Stimulated activated CD4-positive, alpha-beta T cell treated with anti-CD3 and anti-CD28 coated beads, Interleukin-4, amount 100 ng/mL, for 4 hours (primary cell): Measurements from ENCODE around the gene PHGDH.
"Not testable (repeated sequence)": the region's sequence is repeated elsewhere in the genome, so short reads cannot be mapped to it uniquely, and the experiment has no call there.

Experiments
- DNase-seq, 2 experiments: peaks; one replicate each; pipeline ENCODE4 v3.0.0-alpha.2; 2020

The PHGDH gene

DNA sequence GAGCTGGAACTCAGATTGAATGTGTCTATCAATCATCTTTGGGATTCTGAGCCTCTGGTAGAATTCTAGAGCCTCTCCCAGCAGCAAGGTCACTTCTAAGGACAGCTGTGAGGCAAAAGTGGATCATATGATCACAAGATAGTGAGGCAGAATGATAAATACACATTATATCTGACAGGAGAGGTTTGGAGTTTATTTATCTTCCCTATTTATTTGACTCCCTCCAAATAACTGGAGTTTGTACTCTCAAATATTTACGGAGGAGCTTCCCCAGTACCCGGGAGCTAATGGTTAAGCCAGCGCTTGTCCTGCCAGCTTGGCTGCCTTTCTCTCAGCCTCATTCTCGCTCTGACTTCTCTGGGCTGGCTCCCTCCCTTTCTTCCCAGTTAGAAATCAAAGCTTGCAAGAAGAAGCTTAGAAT lies 54.6 kb downstream of the PHGDH start:
- DNase-seq: no peak

- no peak for DNase-seq
These were observed 55.8 kb downstream of the PHGDH start for GRCh38 chr1:119767486-119767885.

DNA sequence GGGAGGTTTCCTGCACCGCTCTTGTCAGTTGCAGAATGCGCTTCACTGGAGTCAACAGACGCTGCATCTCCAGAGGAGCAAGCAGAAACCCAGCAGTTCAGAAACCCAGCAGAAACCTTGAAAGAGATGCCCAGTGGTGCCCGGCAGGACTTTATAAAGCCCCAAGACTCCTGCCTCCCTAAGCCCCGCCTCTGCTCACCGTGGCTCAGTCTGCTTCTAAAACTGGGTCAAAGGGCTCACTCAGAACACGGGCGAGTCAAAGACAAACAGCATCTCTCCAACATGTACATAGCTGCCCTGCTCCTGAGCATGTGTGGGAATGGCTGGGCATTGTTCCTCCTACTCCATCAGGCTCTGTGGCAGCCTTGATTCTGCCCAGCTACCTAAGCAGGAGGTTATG lies 57.0 kb downstream of the PHGDH start, which contains the start of gene HMGCS2:
HMGCS2 (minus strand) TSS at position 128 of the 400 bp plus-strand sequence; CDS start at position 67, 61 bp downstream.
- no peak for DNase-seq

DNA sequence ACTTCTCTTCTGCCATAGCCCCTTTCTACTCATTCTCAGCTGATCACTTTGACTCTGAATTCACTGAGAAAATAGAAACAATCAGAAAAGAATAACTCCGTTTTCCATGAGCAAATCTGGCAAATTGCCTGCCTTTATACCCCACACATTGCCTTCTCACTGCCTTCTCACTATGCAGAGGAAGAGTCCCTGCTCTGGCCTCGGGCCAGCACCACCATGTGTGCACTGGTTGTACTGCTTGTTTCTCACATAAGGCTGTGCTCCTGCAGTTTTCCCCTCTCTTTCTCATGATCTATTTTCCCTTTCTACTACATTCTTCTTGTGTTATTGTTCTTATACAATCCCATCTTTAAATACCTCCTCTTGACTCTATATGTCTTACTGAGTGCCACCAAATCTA lies 59.3 kb downstream of the PHGDH start:
- DNase-seq: no peak

DNA sequence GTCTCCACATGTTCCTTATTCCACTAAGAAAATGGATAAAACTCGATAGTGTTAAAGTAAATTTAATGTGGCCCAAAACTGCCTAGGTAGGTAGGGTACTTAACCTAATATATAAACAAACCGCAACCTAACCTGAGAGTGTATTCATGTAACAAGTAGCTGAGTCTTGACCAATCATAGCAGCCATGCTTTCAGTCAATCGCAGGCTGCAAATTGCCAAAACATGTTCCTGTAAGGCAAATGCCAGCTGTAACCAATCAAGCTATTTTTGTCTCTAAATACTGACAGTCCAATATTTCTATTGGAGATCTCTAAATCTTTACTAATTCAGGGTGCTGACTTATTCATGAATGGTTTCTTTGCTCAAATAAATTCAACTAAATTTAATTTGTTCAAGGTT lies 60.0 kb downstream of the PHGDH start:
- no peak for DNase-seq

DNA sequence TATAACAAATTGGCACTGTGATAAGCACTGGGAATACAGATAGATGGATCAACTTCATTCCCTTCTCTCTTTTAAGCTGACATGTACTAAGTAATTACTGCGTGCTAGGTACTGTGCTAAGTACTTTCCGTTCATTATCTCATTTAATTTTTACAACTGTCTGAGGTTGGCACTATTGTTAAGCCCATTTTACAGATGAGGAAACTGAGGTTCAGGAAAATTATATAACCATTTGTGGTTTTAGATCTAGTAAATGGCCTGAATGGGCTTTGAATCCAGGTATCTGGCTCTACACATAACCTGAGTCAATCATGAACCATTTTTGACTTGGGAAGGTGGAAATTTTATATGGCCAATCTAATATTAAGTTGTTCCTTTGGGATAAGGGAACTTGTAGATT lies 60.6 kb downstream of the PHGDH start:
- DNase-seq: no peak

DNA sequence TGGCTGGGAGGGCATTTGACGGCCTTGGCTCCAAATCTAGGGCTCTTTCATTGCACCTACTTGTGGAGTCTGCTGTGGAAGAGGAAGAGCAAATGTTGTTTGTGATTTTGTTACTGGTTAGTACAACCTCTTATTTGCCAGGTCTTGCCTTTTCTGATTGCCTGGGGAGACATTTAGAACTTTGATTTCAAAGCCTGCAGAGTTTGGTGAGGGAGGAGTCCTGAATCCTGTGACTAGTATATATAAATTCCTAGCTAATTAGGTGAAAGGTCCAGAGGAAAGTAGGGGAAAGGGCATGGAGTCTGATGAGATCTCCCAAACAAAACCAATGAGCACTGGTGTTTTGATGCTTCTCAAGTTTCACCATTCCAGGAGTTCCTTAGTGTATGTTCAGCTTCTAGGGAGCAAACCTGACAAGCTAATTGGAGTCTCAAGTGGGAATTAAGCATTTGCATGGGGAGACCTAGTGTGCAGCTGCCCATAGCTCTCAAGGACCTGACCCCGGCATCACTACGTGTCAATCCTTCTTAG lies 62.0 kb downstream of the PHGDH start:
- DNase-seq: no peak

DNA sequence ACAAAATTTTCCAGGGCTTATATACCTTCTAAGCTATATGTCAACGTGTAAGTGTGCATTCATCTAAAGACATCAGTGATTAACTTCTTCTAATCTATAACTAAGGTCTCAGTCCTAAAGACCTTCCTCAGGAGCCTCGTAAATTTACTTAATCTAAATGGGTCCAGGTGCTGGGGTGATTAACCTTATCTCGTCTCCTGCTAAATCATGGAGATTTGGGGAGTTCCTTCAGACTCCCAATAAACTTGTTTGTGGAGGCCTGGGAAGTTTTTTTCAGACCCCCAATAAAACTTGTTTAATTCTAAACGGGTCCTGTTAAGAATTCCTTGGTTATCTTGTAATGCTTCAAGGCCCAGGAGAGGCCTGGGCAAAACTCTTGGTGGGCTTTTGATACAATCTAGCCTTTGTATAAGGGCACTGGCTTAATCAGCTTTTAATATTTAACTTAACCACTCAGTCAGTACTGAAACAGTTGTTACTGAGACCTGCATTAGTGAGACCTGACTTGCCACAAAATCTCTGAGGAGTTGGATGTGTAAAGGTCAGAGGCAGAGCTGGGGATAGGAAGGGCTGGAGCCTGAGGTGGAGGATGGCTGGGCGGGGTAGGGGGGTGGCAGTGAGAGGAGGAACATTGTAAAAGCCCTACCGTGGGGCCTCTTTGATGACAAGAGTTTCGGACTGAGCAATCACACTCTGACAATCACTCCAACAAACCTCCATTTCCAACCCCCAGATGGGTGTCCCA lies 63.2 kb downstream of the PHGDH start:
- no peak for DNase-seq

DNA sequence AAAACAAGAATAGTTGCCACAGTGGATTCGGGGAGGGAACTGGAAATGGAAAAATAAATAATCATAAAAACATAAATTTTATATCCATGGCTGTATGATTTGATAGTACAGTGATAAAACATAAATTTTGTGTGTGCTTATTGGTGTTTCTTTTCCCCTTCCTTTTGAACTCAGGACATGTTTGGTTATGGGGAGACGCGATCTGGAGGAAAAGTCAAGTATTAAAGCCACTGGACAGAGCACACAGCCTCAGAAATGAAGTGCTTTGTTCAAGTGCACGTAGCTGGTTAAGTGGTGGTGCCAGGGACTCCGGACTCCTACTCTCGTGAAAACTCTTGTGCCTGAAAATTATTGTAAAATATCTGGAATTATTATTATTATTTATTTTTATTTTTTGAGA lies 66.6 kb downstream of the PHGDH start:
- no peak for DNase-seq

DNA sequence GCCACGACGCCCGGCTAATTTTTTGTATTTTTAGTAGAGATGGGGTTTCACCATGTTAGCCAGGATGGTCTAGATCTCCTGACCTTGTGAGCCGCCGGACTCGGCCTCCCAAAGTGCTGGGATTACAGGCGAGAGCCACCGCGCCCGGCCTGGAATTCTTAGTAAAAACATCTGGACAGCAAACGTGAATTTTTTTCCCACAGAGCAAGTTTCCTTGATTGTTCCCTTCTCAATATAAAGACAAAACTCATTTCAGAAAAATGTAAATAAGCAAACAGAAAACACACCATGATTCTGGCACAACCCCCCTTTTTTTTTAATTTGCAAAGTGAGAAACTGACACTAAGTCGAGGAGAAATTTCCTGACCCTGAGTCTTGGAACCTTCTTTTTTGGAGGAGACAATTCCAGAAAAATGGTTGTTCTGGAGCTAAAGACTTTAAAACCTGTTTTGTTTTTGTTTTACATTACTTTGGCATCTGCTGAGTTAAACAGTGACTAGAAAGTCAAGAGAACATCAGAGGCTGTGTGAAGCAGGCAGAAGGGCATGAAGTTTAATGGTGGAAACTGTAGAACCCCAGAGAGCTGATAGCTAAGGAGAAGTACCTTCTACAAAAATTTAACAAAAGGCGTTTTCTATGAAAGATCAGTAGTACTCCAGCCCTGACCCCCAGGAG lies 67.3 kb downstream of the PHGDH start:
- DNase-seq: no peak

DNA sequence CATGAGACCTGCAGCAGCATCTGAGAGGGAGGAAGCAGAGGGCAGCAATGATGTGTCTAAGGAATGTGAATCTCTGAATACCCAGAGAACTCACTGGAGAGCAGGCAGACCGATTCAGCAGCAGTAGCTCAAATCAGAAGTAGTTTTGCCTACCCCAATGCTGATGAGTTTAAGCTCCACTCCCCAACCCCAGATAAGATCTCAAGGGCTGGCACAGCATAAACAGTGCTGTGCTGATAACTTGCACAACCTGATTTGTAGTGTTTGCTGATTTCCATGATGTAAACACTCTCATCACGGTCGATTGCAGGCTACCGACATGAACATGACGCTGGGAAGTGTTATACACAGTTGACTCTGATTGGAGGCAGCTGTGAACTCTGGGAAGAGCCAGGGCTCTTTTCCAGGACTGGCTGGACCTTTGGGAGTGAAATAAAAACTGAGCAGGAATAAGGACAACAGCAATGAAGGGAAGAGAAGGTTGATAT lies 68.2 kb downstream of the PHGDH start:
- no peak for DNase-seq

- no peak for DNase-seq
These were observed 69.9 kb downstream of the PHGDH start for GRCh38 chr1:119781434-119782210.

- no peak for DNase-seq
These were observed 71.0 kb downstream of the PHGDH start for GRCh38 chr1:119782631-119783325.

- DNase-seq: no peak
These were observed 71.8 kb downstream of the PHGDH start for GRCh38 chr1:119783354-119784185.

DNA sequence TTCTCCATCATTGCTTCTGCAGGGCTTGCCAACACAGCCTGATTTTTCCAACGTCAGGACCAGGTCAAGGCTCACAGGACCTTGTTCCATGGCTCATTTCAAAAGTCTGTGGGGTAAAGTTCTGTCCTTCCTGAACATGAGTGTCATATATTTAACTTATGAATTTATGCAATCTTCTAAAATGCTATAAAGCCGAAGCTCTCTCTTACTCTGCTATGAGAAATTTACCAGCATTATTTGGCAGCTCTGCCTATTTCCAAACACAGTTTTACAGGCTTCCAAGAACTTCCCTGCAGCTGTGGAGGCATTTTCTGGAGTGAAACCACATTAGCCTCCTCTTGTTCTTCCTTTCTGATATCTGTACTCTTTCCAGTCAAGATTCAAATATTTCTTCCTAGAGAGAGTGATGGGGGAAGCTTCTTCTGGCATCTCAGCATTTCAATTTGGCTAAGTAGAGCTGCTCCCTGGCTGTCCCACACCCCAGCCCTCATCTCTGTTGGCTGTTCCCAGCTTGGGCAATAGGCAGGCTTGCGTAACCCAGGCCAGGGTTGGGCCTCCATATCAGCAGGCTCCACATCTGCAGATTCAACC lies 72.6 kb downstream of the PHGDH start:
- DNase-seq: no peak

DNA sequence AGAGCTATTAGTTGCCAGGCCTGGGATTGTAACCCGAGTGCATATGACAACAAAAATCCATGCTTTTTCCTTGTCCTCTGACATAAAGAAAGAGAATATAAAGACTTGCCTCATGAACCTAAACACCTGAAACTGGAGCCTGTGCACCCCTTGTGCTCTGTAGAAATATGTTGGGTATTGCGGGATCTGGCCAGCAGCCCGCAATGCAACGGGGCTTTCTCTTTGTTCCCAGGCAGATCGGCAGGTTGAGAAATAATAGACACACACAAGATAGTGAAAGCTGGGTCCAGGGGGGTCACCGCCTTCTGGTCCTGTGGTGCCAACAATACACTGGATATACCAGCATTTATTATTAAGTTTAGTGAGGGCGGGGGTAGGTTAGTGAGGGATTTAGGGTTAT lies 74.3 kb downstream of the PHGDH start:
- DNase-seq: not testable (repeated sequence)

GRCh38 chr1:119786473-119787050 lies 74.8 kb downstream of the PHGDH start:
- not testable (repeated sequence) for DNase-seq

- no peak for DNase-seq
These were observed 76.0 kb downstream of the PHGDH start for GRCh38 chr1:119787776-119788175.

DNA sequence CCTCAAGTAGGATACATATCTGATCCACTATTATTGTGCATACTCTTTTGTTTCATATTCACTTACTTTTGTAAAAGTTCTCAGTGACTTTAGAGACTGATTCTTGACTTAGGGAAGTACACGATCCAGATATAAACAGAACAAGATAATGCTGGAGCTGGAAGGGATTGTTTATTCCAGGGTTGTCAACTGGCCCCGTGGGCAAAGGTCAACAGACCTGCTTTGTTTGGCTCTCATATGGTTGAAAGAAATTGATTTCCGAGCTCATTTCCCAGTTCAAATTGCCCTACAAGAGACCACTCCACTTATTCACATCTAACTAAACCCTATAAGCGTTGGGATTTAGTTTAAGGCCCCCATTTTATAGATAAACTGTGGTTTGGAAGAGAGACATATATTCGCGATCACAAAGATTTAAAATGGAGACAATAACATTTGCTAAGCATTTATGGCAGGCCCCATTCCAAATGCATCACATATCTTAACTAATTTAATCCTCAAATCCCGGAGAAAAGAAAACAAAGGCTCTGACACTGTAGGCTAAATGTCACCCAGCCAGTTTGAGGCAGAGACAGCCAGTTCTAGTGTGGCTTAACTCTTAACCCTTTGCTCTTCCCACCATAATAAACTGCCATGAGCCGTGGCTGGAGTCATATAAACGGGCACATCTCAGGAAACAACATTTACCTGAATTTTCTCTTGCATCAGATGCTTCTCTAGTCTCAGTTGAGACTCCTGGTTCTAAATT lies 78.9 kb downstream of the PHGDH start:
- DNase-seq: no peak

DNA sequence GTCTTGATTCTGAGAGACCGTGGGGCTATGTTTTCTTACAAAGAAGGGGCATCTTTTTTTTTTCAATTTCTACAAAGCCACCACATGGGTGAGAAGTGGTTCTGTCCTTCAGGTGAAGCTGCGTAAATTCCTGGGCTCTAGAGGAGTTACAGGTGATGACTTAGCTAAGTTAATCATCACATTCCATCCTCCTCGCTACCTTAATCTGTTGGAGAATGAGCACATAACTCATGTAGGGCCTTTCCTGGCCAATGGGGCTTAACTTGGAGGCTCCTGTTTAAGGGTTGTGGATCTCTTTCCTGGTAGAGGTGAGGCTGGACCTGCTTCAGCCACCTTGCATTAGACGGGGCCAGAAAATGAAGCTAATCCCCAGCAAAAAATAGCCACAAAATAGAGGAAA lies 79.6 kb downstream of the PHGDH start:
- no peak for DNase-seq
